Adrenal gland (tissue), 5 donors: ENCODE data around the gene GPC5.

Source experiments
- POLR2A ChIP-seq, 2 donors: fragments of 450-650 bp; IDR thresholded peaks; one replicate each; pipeline ENCODE4 v1.6.1; 2017; ENCODE audit warnings: antibody characterized with exemption in 2 of 2, mild to moderate bottlenecking in 2 of 2, moderate library complexity in 1 of 2
- TF ChIP-seq, protein P1 (sequence below), 6 experiments: fragments of 450-650 bp in 4 of 6; fragments of 200-600 bp in 2 of 6; sonication (generic) in 1 of 6; IDR thresholded peaks; 1 replicate in 5 of 6; 2 replicates in 1 of 6; pipeline versions ENCODE4 v1.5.1 to v1.8.0; 2016 to 2021; ENCODE audit warnings: antibody characterized with exemption in 6 of 6, mild to moderate bottlenecking in 2 of 6, moderate library complexity in 1 of 6
- donor health status: DM: no; HTN: no; CAD: no.

DNA sequence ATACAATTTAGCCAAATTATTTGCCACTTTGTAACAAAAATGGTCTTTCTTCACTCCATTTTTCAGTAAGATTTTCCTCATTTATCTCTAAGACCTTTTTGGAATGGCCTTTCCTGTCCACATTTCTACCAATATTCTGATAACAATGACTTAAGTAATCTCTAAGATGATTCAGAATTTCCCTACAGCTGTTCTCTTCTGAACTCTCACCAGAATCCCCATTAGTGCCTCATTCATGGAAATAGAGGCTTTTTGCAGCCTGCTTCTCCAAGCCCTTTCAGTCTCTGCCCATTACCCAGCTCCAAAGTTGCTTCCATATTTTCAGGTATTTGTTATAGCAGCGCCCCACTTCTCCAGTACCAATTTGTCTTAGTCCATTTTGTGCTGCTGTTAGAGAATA is 867.0 kb downstream of the GPC5 start:
- TF ChIP-seq, protein P1, sequence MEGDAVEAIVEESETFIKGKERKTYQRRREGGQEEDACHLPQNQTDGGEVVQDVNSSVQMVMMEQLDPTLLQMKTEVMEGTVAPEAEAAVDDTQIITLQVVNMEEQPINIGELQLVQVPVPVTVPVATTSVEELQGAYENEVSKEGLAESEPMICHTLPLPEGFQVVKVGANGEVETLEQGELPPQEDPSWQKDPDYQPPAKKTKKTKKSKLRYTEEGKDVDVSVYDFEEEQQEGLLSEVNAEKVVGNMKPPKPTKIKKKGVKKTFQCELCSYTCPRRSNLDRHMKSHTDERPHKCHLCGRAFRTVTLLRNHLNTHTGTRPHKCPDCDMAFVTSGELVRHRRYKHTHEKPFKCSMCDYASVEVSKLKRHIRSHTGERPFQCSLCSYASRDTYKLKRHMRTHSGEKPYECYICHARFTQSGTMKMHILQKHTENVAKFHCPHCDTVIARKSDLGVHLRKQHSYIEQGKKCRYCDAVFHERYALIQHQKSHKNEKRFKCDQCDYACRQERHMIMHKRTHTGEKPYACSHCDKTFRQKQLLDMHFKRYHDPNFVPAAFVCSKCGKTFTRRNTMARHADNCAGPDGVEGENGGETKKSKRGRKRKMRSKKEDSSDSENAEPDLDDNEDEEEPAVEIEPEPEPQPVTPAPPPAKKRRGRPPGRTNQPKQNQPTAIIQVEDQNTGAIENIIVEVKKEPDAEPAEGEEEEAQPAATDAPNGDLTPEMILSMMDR (IDR thresholded peaks at IDR 0.05), result no peak
- TF ChIP-seq POLR2A (IDR thresholded peaks at IDR 0.05), result no peak
